PC-3 (cell line): Measurements from ENCODE around the gene PHTF2.

Experiments
- EZH2phosphoT487 ChIP-seq: fragments of 300-600 bp; sonication (generic); IDR thresholded peaks from 2 replicates; pipeline ENCODE4 v1.6.1; 2018; ENCODE audit warnings: mild to moderate bottlenecking, antibody characterized with exemption, low read length, borderline replicate concordance
- TF ChIP-seq, protein P1 (sequence below): fragments of 300-600 bp; sonication (generic); conservative IDR thresholded peaks from 2 replicates; pipeline ENCODE4 v1.5.1; 2017; ENCODE audit warnings: antibody characterized with exemption, low read depth, mild to moderate bottlenecking, low read length

DNA sequence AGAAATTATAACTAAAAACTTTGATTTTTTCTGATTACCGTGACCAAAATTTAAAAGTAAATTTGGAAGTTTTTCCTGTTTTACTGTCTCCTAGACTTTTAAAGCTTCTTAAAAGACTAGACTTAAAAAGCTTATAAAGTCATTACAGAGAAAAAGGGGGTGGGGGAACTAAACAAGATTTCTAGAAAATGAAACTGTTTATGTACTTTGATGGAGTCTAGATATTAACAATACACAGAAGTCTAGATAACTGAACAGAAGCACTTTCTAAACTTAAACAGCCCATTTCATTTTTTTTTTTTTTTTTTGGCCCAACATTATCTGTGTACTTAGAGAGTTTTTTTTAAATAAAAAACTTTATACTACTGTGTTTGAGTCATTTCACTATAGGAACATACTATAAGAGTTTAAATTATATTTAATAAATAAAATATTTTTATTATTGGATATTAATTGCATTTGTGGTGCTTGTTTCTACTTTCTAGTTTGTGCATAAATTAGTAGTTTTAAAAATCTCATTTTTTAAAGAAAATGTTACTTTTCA, 98.5 kb downstream of the PHTF2 start:
- TF ChIP-seq, protein P1, sequence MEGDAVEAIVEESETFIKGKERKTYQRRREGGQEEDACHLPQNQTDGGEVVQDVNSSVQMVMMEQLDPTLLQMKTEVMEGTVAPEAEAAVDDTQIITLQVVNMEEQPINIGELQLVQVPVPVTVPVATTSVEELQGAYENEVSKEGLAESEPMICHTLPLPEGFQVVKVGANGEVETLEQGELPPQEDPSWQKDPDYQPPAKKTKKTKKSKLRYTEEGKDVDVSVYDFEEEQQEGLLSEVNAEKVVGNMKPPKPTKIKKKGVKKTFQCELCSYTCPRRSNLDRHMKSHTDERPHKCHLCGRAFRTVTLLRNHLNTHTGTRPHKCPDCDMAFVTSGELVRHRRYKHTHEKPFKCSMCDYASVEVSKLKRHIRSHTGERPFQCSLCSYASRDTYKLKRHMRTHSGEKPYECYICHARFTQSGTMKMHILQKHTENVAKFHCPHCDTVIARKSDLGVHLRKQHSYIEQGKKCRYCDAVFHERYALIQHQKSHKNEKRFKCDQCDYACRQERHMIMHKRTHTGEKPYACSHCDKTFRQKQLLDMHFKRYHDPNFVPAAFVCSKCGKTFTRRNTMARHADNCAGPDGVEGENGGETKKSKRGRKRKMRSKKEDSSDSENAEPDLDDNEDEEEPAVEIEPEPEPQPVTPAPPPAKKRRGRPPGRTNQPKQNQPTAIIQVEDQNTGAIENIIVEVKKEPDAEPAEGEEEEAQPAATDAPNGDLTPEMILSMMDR = no peak
- no peak for TF ChIP-seq EZH2phosphoT487
